Right cardiac atrium (tissue), 5 donors: ENCODE results near the gene LCN2. TPM values are rescaled to one million over a fixed set of nuclear protein-coding genes. Genes with fewer than 3 reads are reported as not detected.
"Not testable (repeated sequence)": the region's sequence is repeated elsewhere in the genome, so short reads cannot be mapped to it uniquely, and the experiment has no call there.

Source experiments
- ATAC-seq, 2 donors: fragments of 200-7000 bp; cut with Tn5 transposase; one replicate each; pipeline versions ENCODE4 v1.8.0 to v1.9.1; 2020; ENCODE audit warnings: moderate library complexity in 2 of 2, mild to moderate bottlenecking in 1 of 2
- DNase-seq, 3 donors: peaks; one replicate each; pipeline ENCODE4 v3.0.0-alpha.2; 2020
- H3K27ac ChIP-seq: one replicate; pipeline ENCODE4 v1.5.1; 2013; ENCODE audit warnings: mild to moderate bottlenecking, low read length, control low read depth, moderate library complexity
- H3K27me3 ChIP-seq: one replicate; pipeline ENCODE4 v1.6.1; 2013; ENCODE audit not compliant: control insufficient read depth, insufficient read depth
- H3K4me1 ChIP-seq: one replicate; pipeline ENCODE4 v1.6.1; 2013; ENCODE audit warnings: low read length; ENCODE audit not compliant: control insufficient read depth, insufficient read depth
- H3K4me3 ChIP-seq: one replicate; pipeline ENCODE4 v1.5.1; 2013; ENCODE audit warnings: low read length, control low read depth
- H3K9me3 ChIP-seq: one replicate; pipeline ENCODE4 v1.6.1; 2013; ENCODE audit warnings: low read length; ENCODE audit not compliant: control insufficient read depth
- WGBS: extraction: QIAGEN DNeasy Blood & Tissue Kit; methylation state at CpG from one replicate; pipeline ENCODE4 v1.1.7; 2013; 5-methylcytosine and 5-hydroxymethylcytosine counted together
- intact Hi-C, 4 donors: fragments of 100-400 bp; cut with DNase I; formaldehyde crosslinking; loops; one replicate each; pipeline versions ENCODE4 v1.11.0 to v1.14.0; 2022 to 2023
- polyA plus RNA-seq: library from polyadenylated mRNA; stranded (reverse); fragments of 200-250 nt; gene quantifications from one replicate; pipeline ENCODE4 v1.2.3, GENCODE V29; 2013
- total RNA-seq, 4 donors: library from RNA; stranded (reverse); fragmentation: NEBNext Ultra II Directional; extraction: Animal tissue kit (Norgen Biotek cat#: 25700); gene quantifications; one replicate each; pipeline ENCODE4 v1.2.1, GENCODE V29; 2021
- donor health status: healthy with polysubstance abuse.
- donor health status: DM: no; HTN: yes; CAD: no.
- donor health status: DM: no; HTN: no; CAD: no.
- donor health status: DM: no; HTN: yes; CAD: no; lungs with severe emphysema.
- donor health status: DM: yes; HTN: yes; CAD: no.

Gene LCN2
- total and polyA plus RNA-seq, 5 donors = 0.16 TPM; not detected in 4

DNA sequence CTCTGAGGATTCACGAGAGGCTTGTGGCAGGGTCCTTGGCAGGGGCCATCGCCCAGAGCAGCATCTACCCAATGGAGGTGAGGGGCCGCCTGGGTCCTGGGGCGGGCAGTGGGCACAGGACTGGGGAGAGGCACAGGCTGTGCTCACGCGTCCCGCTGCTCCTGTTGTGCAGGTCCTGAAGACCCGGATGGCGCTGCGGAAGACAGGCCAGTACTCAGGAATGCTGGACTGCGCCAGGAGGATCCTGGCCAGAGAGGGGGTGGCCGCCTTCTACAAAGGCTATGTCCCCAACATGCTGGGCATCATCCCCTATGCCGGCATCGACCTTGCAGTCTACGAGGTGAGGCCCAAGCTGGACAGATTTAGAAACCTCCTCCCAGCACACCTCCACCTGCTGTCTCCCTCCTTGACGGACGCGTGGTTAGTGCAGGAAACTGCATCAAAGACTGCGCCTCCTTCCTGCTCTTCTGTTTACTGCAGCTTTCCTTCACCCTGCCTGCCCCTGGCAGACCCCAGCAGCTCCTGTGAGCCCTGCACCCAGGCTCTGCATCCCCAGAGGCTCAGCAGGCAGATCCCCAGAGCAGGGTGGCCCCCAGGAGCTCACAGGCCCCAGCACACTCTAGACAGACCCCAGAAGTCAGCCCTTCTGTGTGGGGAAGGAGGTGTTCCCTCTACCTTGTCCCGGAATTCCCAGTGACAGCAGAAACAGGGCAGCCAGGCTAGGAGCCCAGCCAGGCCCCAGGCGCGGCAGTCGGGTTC is 42.9 kb upstream of the LCN2 start:
- WGBS = 94% methylated on average over 23 of the region's 23 CpGs
- peak in 1 of 3 donors; percentile 51 for DNase-seq
- no peaks in the 10 kb centered on the region for H3K9me3 ChIP-seq
- intact Hi-C loops = no loop called here
- no peak overlapping the region for H3K27ac ChIP-seq
- ATAC-seq = no peak
- peaks cover 3% of the 10 kb centered on the region for H3K4me1 ChIP-seq
- H3K4me3 ChIP-seq = no peak overlapping the region
- H3K27me3 ChIP-seq = no peaks in the 10 kb centered on the region

DNA sequence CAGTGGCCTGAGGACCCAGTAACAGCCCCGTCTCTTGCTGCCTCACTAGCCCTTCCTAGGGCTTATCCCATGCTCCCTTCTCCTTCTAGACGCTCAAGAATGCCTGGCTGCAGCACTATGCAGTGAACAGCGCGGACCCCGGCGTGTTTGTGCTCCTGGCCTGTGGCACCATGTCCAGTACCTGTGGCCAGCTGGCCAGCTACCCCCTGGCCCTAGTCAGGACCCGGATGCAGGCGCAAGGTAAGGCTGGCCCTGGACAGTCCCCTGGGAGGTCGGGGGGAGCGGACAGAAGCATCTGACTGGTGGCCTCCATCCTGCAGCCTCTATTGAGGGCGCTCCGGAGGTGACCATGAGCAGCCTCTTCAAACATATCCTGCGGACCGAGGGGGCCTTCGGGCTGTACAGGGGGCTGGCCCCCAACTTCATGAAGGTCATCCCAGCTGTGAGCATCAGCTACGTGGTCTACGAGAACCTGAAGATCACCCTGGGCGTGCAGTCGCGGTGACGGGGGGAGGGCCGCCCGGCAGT is 42.2 kb upstream of the LCN2 start:
- no peak overlapping the region for H3K27ac ChIP-seq
- DNase-seq (peak in 1 of 3 donors; percentile 48), ATAC-seq (peak; percentile 2 to 17)
- no peaks in the 10 kb centered on the region for H3K9me3 ChIP-seq
- H3K27me3 ChIP-seq = no peaks in the 10 kb centered on the region
- 95% methylated on average over 23 of the region's 23 CpGs for WGBS
- peaks cover 2% of the 10 kb centered on the region for H3K4me1 ChIP-seq
- intact Hi-C loops = no loop called here
- H3K4me3 ChIP-seq = no peak overlapping the region

DNA sequence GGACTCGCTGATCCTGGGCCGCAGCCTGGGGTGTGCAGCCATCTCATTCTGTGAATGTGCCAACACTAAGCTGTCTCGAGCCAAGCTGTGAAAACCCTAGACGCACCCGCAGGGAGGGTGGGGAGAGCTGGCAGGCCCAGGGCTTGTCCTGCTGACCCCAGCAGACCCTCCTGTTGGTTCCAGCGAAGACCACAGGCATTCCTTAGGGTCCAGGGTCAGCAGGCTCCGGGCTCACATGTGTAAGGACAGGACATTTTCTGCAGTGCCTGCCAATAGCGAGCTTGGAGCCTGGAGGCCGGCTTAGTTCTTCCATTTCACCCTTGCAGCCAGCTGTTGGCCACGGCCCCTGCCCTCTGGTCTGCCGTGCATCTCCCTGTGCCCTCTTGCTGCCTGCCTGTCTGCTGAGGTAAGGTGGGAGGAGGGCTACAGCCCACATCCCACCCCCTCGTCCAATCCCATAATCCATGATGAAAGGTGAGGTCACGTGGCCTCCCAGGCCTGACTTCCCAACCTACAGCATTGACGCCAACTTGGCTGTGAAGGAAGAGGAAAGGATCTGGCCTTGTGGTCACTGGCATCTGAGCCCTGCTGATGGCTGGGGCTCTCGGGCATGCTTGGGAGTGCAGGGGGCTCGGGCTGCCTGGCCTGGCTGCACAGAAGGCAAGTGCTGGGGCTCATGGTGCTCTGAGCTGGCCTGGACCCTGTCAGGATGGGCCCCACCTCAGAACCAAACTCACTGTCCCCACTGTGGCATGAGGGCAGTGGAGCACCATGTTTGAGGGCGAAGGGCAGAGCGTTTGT is 41.6 kb upstream of the LCN2 start:
- ATAC-seq (peak in 1 of 2 donors; percentile 2), DNase-seq (peak in 2 of 3 donors; percentile 4 to 47)
- 80% methylated on average over 18 of the region's 18 CpGs for WGBS
- Histone ChIP-seq H3K27ac (no peak overlapping the region), H3K4me1 (no peaks in the 10 kb centered on the region), H3K27me3 (no peaks in the 10 kb centered on the region), H3K4me3 (no peak overlapping the region), H3K9me3 (no peaks in the 10 kb centered on the region)
- intact Hi-C loops = no loop called here

DNA sequence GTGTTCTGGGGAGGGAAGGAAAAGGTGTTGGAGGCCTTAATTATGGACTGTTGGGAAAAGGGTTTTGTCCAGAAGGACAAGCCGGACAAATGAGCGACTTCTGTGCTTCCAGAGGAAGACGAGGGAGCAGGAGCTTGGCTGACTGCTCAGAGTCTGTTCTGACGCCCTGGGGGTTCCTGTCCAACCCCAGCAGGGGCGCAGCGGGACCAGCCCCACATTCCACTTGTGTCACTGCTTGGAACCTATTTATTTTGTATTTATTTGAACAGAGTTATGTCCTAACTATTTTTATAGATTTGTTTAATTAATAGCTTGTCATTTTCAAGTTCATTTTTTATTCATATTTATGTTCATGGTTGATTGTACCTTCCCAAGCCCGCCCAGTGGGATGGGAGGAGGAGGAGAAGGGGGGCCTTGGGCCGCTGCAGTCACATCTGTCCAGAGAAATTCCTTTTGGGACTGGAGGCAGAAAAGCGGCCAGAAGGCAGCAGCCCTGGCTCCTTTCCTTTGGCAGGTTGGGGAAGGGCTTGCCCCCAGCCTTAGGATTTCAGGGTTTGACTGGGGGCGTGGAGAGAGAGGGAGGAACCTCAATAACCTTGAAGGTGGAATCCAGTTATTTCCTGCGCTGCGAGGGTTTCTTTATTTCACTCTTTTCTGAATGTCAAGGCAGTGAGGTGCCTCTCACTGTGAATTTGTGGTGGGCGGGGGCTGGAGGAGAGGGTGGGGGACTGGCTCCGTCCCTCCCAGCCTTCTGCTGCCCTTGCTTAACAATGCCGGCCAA is 40.8 kb upstream of the LCN2 start:
- no peak for DNase-seq

DNA sequence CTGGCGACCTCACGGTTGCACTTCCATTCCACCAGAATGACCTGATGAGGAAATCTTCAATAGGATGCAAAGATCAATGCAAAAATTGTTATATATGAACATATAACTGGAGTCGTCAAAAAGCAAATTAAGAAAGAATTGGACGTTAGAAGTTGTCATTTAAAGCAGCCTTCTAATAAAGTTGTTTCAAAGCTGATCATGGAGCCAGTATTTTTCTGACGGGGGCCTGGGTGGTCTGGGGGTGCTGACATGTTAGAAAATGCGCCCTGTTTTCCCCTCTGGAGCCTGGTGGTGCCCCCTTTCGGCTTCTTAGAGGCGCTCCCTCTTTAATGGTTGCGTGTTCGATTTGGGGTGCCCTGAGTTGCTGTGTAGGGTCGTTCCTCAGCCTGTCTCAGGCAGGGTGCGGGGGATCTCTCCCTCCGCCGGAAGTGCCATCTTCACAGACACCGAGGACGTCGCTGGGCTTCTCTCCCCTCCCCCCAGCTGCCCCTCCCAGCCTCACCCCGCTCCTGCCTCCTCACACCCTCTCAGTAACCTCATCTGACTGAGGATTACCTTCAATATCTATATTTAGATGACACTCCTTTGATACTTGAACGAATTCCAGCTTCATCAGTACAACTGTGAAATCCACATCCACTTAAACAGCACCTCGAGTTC is 40.1 kb upstream of the LCN2 start:
- 61% methylated on average over 20 of the region's 20 CpGs for WGBS
- Histone ChIP-seq H3K9me3 (no peaks in the 10 kb centered on the region), H3K4me3 (no peak overlapping the region), H3K27ac (no peak overlapping the region), H3K27me3 (no peaks in the 10 kb centered on the region), H3K4me1 (no peaks in the 10 kb centered on the region)
- intact Hi-C loops = no loop called here
- ATAC-seq (peak; percentile 10 to 17), DNase-seq (peak in 2 of 3 donors; percentile 47 to 48)

More for the DNA sequence above, 40.8 kb upstream of the LCN2 start:
- no peaks in the 10 kb centered on the region for H3K9me3 ChIP-seq
- no peak overlapping the region for H3K4me3 ChIP-seq
- H3K4me1 ChIP-seq = no peaks in the 10 kb centered on the region
- intact Hi-C loops = no loop called here
- no peaks in the 10 kb centered on the region for H3K27me3 ChIP-seq
- WGBS = 81% methylated on average over 15 of the region's 15 CpGs
- no peak for ATAC-seq
- H3K27ac ChIP-seq = no peak overlapping the region

DNA sequence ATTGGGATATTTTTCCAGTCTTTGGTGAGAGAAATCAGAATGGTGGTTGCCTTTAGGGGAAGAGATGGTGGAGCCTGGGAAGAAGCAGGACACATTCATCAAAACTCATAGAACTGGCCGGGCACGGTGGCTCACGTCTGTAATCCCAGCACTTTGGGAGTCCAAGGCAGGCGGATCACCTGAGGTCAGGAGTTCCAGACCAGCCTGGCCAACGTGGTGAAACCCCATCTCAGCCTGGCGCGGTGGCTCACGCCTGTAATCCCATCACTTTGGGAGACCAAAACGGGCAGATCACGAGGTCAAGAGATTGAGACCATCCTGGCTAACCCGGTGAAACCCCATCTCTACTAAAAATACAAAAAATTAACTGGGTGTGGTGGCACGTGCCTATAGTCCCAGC is 37.5 kb upstream of the LCN2 start:
- 85% methylated on average over 12 of the region's 12 CpGs for WGBS
- H3K9me3 ChIP-seq, H3K4me1 ChIP-seq, H3K27me3 ChIP-seq, ATAC-seq, H3K27ac ChIP-seq, H3K4me3 ChIP-seq: not testable (repeated sequence)
- intact Hi-C loops = loop anchor here in 2 of 4 donors (10.0 kb wide), 1 partner anchor 167 kb away; no protein-coding TSS in a partner anchor
- DNase-seq = peak in 1 of 3 donors; percentile 7

DNA sequence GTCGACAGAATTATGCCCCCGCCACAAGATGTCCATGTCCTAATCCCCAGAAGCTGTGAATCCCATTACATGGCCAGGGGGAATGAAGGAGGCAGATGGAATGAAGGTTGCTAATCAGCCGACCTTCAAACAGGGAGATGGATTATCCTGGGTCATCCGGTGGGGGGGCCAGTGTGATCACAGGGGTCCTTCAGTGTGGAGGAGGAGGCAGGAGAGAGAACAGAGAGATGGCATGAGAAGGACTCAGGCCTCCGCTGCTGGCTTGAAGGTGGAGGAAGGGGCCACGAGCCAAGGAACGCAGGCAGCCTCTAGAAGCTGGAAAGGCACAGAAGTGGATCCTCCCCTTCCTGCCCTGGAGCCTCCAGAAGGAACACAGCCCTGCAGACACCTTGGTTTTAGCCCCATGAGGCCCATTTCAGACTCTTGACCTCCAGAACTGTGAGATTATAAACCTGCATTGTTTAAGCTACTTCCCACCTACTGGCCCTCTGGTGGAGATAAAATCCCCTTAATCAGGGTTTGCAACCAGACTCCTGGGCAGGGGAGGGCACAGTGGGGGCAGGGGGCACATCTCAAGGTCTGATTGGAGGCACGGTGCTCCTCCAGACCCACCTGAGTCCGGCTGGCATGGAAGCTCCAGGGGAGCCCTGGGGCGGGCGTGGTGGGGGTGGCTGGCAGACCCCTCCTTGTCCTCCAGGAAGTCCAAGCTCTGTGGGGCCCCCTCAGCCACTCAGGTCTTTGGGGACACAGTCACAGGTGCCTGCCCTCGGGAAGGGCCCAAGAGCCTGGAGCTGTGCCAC is 35.5 kb upstream of the LCN2 start:
- no peaks in the 10 kb centered on the region for H3K27me3 ChIP-seq
- peak in 2 of 3 donors; percentile 13 to 41 for DNase-seq
- no peak overlapping the region for H3K27ac ChIP-seq
- 92% methylated on average over 12 of the region's 12 CpGs for WGBS
- no peak overlapping the region for H3K4me3 ChIP-seq
- H3K4me1 ChIP-seq = no peaks in the 10 kb centered on the region
- intact Hi-C loops = loop anchor here in 2 of 4 donors (10.0 kb wide), 1 partner anchor 169 kb away; no protein-coding TSS in a partner anchor
- ATAC-seq = no peak
- no peaks in the 10 kb centered on the region for H3K9me3 ChIP-seq

DNA sequence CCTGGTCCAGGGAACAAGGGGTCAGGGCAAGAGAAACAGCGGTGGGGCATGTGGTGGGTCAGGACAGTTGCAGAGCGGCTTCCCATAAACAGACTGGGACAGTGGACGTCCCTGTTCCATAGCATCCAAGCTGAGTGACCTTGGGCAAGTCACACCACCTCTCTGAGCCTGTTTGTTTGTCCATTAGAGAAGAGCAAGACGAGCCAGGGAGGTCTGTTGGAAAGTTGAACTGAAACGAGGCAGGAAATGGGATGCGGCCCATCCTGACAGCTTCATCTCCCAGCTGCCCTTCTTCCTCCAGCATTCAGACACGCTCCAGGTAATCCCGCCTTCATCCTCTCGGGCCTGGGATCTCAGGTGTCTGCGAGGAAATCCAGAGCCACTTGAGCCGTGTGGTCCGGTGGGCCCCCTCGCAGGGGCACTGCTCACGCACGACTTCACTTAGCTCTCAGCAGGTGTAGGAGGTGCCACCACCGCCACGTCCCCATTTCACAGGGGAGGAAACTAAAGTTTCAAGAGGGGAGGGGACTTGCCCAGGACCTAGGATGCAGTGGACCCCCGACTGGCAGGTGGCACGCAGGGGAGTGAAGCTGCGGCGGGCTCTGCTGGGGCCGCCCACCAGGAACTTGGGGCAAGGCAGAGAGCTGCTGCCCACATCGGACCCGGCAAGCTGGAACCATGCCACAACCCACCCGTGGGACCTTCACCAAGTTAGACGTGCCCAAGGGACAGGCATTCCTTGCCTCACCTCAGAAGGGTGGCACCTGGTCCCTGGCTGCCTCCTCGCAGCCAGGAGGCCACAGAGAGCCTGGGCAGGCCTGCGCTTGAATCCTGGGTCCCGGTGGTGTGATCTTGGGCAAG is 34.7 kb upstream of the LCN2 start:
- WGBS = 82% methylated on average over 29 of the region's 29 CpGs
- Histone ChIP-seq H3K27ac (no peak overlapping the region), H3K4me3 (no peak overlapping the region), H3K27me3 (no peaks in the 10 kb centered on the region), H3K4me1 (no peaks in the 10 kb centered on the region), H3K9me3 (no peaks in the 10 kb centered on the region)
- DNase-seq = peak in 2 of 3 donors; percentile 16 to 60
- no peak for ATAC-seq
- intact Hi-C loops = loop anchor here (5.0 to 10.0 kb wide), 3 partner anchors 77 to 172 kb away; no protein-coding TSS in a partner anchor
